Measurements from ENCODE around the gene METRN.

METRN gene

GRCh38 chr16:734208-734980 is 19.5 kb downstream of the METRN start:
- no peak for TF ChIP-seq CTCF (IDR thresholded peaks at IDR 0.05; ENCODE audit: extremely low read depth, missing control alignments)
- DNase-seq (ENCODE audit: low spot score): no peak

GRCh38 chr16:734981-735881 is 20.3 kb downstream of the METRN start:
- DNase-seq (ENCODE audit: low spot score): no peak
- TF ChIP-seq CTCF (IDR thresholded peaks at IDR 0.05; ENCODE audit: extremely low read depth, missing control alignments): no peak

- TF ChIP-seq CTCF (IDR thresholded peaks at IDR 0.05; ENCODE audit: extremely low read depth, missing control alignments): no peak
- DNase-seq (ENCODE audit: low spot score): peak; percentile 75
These were observed 21.1 kb downstream of the METRN start for GRCh38 chr16:735982-736453.

DNA sequence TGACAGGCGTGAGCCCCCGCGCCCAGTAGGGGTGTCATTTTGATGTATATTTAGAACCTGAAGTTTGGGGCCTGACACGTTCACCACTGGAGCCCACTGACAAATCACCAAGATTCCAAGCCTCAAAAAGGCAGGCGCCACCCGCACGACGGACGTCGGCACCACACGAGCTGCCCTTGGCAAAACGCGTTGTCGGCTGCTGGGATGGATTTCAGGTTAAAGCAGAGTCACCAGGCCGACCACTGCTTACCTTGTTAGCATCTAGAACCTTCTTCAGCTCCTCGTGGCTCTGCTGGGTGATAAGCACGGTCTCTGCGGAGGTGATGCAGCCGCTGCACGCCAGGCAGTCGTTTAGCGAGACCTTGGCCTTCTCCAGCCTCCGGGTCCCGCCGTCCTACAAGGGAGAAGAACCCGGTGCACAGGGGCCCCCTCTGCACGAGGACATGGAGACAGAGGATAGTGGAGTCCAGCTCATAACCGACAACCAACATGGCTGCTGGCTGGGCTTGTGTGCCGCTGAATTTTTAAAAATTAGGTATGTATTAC is 22.1 kb downstream of the METRN start:
- no peak for TF ChIP-seq CTCF (IDR thresholded peaks at IDR 0.05; ENCODE audit: extremely low read depth, missing control alignments)
- no peak for DNase-seq (ENCODE audit: low spot score)

- DNase-seq (ENCODE audit: low spot score): no peak
- no peak for TF ChIP-seq CTCF (IDR thresholded peaks at IDR 0.05; ENCODE audit: extremely low read depth, missing control alignments)
These were observed 24.9 kb downstream of the METRN start for GRCh38 chr16:739560-740458.

- no peak for TF ChIP-seq CTCF (IDR thresholded peaks at IDR 0.05; ENCODE audit: extremely low read depth, missing control alignments)
- DNase-seq (ENCODE audit: low spot score): no peak
These were observed 25.5 kb downstream of the METRN start for GRCh38 chr16:740459-740763.
